Measurements from ENCODE around the gene DNTTIP2. TPM values are rescaled to one million over a fixed set of nuclear protein-coding genes. Genes with fewer than 3 reads are reported as not detected.

Gene DNTTIP2
- total and polyA plus RNA-seq, 2 donors (not counting 3 experiments of a cell fraction or from before 2014, with no cell fraction given) = 8.0 to 53.7 TPM

DNA sequence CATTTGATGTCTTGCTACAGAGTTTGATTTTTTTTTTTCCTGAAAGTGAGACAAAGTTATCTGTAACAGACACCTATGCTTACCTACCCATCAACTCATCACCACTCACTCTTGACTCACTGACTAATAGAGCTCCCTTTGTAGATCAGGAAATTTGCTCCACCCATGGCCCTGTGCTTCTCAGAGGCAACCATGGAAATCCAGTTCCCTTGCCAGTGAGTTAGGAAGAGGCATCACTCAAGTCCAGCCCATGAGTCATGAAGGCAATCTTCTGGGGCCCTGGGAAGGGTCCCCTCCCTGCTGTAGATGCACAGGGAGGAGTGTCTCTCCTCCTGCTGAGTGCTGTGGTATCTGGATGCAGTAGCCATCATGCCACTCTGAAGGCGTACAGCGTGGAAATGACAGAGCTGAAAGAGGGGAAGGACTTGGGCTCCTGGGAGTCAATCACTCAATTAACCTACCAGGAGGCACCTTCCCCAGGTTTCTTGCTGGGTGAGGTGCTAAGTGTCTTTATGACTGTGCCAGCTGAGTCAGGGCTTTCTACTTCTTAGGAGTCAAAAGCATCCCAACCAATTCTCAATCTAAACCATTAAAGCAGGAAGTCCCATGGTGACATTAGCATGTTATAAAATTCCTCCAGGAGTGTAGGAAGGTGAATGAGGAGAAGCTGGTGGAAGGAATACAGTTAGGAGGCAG, 56.1 kb downstream of the DNTTIP2 start:
- POLR2A ChIA-PET = no interaction called here
- Histone ChIP-seq H4K20me1 (replicated peaks; ENCODE audit: control insufficient read depth, extremely low read depth, insufficient read depth, low read length) (no peaks in the 10 kb centered on the region), H2AFZ (ENCODE audit: low read depth, low read length) (no peak overlapping the region), H3K4me1 (ENCODE audit: control insufficient read depth, extremely low read depth, insufficient read depth, low read length) (peaks cover 12% of the 10 kb centered on the region), H3K27ac (ENCODE audit: insufficient read depth, low read depth, low read length) (no peak overlapping the region), H3K9ac (replicated peaks; ENCODE audit: extremely low read depth, insufficient read depth, low read length) (no peak overlapping the region), H3K9me1 (replicated peaks; ENCODE audit: control insufficient read depth, extremely low read depth, insufficient read depth, low read length) (no peaks in the 10 kb centered on the region), H3K79me2 (ENCODE audit: control insufficient read depth, insufficient read depth, low read length) (no peaks in the 10 kb centered on the region), H3K4me2 (ENCODE audit: insufficient read depth, low read length) (no peak overlapping the region), H3K9me3 (replicated peaks; ENCODE audit: control insufficient read depth, insufficient read depth, low read length) (no peaks in the 10 kb centered on the region), H3K27me3 (ENCODE audit: control insufficient read depth in 2 of 2, insufficient read depth in 2 of 2, low read length in 2 of 2) (no peaks in the 10 kb centered on the region), H3K4me3 (replicated peaks in 1 of 3; ENCODE audit: insufficient read depth in 1 of 3, low read depth in 1 of 3, low read length in 3 of 3) (no peak overlapping the region), H3K36me3 (ENCODE audit: control insufficient read depth in 2 of 2, extremely low read depth in 1 of 2, insufficient read depth in 2 of 2, low read length in 2 of 2) (no peaks in the 10 kb centered on the region)
- BruUV-seq (replicated peaks) = no TSS peak
- intact Hi-C loops (cut with micrococcal nuclease) = no loop called here
- no peak for FAIRE-seq
- dilution Hi-C loops (cut with MboI; ENCODE audit: extremely low pct_ligation_motif_present, low sequenced_read_pairs) = loop anchor here (25.0 kb wide), 1 partner anchor 161 kb away; no protein-coding TSS in a partner anchor
- CTCF ChIA-PET = interaction anchor here (1.3 to 6.6 kb wide), 3 partner anchors 9 to 21 kb away, joined by 4 to 40 read pairs (median 6); no protein-coding TSS in a partner anchor
- no peak for DNase-seq (ENCODE audit: low read depth, low spot score)
- TF ChIP-seq POLR2AphosphoS5 (IDR thresholded peaks at IDR 0.05; ENCODE audit: insufficient read depth, low read depth, low read length) (no peak), FOS (IDR thresholded peaks at IDR 0.05; ENCODE audit: borderline replicate concordance, insufficient read depth, low read length) (no peak), GATA2 (IDR thresholded peaks at IDR 0.05; ENCODE audit: insufficient read depth, insufficient read length, low read depth, low read length) (no peak), POLR2A (IDR thresholded peaks at IDR 0.05; ENCODE audit: low read depth, low read length) (no peak), EZH2 (IDR thresholded peaks at IDR 0.05; ENCODE audit: borderline replicate concordance, low read depth, low read length, severe bottlenecking) (no peak), JUN (IDR thresholded peaks at IDR 0.05; ENCODE audit: borderline replicate concordance, insufficient read depth, insufficient read length, low read depth) (no peak)
- TF ChIP-seq, protein P1, sequence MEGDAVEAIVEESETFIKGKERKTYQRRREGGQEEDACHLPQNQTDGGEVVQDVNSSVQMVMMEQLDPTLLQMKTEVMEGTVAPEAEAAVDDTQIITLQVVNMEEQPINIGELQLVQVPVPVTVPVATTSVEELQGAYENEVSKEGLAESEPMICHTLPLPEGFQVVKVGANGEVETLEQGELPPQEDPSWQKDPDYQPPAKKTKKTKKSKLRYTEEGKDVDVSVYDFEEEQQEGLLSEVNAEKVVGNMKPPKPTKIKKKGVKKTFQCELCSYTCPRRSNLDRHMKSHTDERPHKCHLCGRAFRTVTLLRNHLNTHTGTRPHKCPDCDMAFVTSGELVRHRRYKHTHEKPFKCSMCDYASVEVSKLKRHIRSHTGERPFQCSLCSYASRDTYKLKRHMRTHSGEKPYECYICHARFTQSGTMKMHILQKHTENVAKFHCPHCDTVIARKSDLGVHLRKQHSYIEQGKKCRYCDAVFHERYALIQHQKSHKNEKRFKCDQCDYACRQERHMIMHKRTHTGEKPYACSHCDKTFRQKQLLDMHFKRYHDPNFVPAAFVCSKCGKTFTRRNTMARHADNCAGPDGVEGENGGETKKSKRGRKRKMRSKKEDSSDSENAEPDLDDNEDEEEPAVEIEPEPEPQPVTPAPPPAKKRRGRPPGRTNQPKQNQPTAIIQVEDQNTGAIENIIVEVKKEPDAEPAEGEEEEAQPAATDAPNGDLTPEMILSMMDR (IDR thresholded peaks at IDR 0.05; ENCODE audit: extremely low read depth in 1 of 2, insufficient read depth in 1 of 2, low read depth in 1 of 2, low read length in 2 of 2) = no peak
